HG02588 (cell line): ENCODE results near the gene EIF3I.

ENCODE experiments used
- ATAC-seq: cut with Tn5 transposase; IDR thresholded peaks from one replicate; pipeline ENCODE4 v1.9.1; 2021; ENCODE audit warnings: mild to moderate bottlenecking, moderate library complexity; ENCODE audit not compliant: unreplicated experiment

EIF3I gene

GRCh38 chr1:32228771-32229170, 6.6 kb downstream of the EIF3I start:
- no peak for ATAC-seq

GRCh38 chr1:32231843-32232432, 9.7 kb downstream of the EIF3I start:
- ATAC-seq = no peak

- ATAC-seq = no peak
These were observed 10.5 kb downstream of the EIF3I start for GRCh38 chr1:32232558-32233304.

- ATAC-seq = no peak
These were observed 12.6 kb downstream of the EIF3I start for GRCh38 chr1:32234792-32235191.

- no peak for ATAC-seq
These were observed 17.1 kb downstream of the EIF3I start for GRCh38 chr1:32239337-32239736.

GRCh38 chr1:32239790-32240139, 17.6 kb downstream of the EIF3I start:
- ATAC-seq = no peak

GRCh38 chr1:32240140-32240951, 18.1 kb downstream of the EIF3I start:
- peak; percentile 29 for ATAC-seq

GRCh38 chr1:32241001-32241763, 19.0 kb downstream of the EIF3I start:
- peak; percentile 45 for ATAC-seq

- no peak for ATAC-seq
These were observed 20.2 kb downstream of the EIF3I start for GRCh38 chr1:32242341-32242851.

- no peak for ATAC-seq
These were observed 24.7 kb downstream of the EIF3I start, which contains the start of gene FAM167B for GRCh38 chr1:32246888-32247273. Gene FAM167B (plus strand): TSS chr1:32247222. CDS start chr1:32247422, 200 bp downstream.

- ATAC-seq = no peak
These were observed 25.2 kb downstream of the EIF3I start for GRCh38 chr1:32247452-32247851.

GRCh38 chr1:32247983-32248889, 26.0 kb downstream of the EIF3I start:
- no peak for ATAC-seq

GRCh38 chr1:32249831-32250525, 27.8 kb downstream of the EIF3I start:
- peak; percentile 58 for ATAC-seq

GRCh38 chr1:32250893-32251716, 28.9 kb downstream of the EIF3I start, which contains the start of gene LCK:
Gene LCK (plus strand): TSS chr1:32251265. CDS start chr1:32274330, 23,065 bp downstream.
- ATAC-seq = no peak

GRCh38 chr1:32255072-32256071, 33.2 kb downstream of the EIF3I start:
- no peak for ATAC-seq

GRCh38 chr1:32256473-32257226, 34.4 kb downstream of the EIF3I start:
- ATAC-seq = no peak

GRCh38 chr1:32257227-32257508, 35.0 kb downstream of the EIF3I start:
- ATAC-seq = no peak
